K562 (cell line): Measurements from ENCODE around the gene WASF2. TPM values are rescaled to one million over a fixed set of nuclear protein-coding genes. Genes with fewer than 3 reads are reported as not detected.
"Not testable (repeated sequence)": the region's sequence is repeated elsewhere in the genome, so short reads cannot be mapped to it uniquely, and the experiment has no call there.

Source experiments
- ATAC-seq: fragments of 200-7000 bp; cut with Tn5 transposase; 3 replicates; pipeline ENCODE4 v1.9.1; 2020; ENCODE audit warnings: moderate library complexity
- BruUV-seq: library from RNA; stranded (reverse); fragments of 400-500 nt; replicated peaks from 2 replicates; lab custom pipeline; 2021; lab: Mats Ljungman, UMichigan
- CTCF ChIA-PET: fragments of 300-600 bp; formaldehyde crosslinking; extraction: SDS; loops from one replicate; lab custom pipeline; 2021; ENCODE audit warnings: low intra/inter-chr PET ratio; lab: Yijun Ruan, JAX
- POLR2A ChIA-PET: fragments of 300-600, 350-650 bp; sonication (Branson Sonifier 250); formaldehyde crosslinking; extraction: SDS; loops from one replicate; lab custom pipeline; 2021; ENCODE audit warnings: antibody characterized with exemption, inconsistent platforms; lab: Yijun Ruan, JAX
- DNase-seq, 4 experiments: peaks; one replicate each; pipeline versions ENCODE4 v3.0.0 to v3.0.0-alpha.2; 2011 to 2018; ENCODE audit warnings: low spot score in 3 of 4, mixed read lengths in 3 of 4; ENCODE audit errors: extremely low read depth in 1 of 4
- FAIRE-seq: peaks from 2 replicates; lab custom pipeline; 2011; peaks lifted over from hg19 to GRCh38; lab: Jason Lieb, UNC
- H2AFZ ChIP-seq: 2 replicates; pipeline ENCODE4 v1.6.0; 2011; ENCODE audit warnings: low read depth, low read length, control low read depth, inconsistent platforms
- H3K27ac ChIP-seq: fragments of 200-600 bp; 3 replicates; pipeline ENCODE4 v1.8.0; 2011; ENCODE audit warnings: low read depth, mild to moderate bottlenecking, control low read depth, inconsistent platforms, low read length, moderate library complexity, mixed read lengths; ENCODE audit errors: extremely low read depth
- H3K27me3 ChIP-seq, 2 experiments: fragments of 300-600 bp in 1 of 2; 2 replicates in 1 of 2; 3 replicates in 1 of 2; pipeline versions ENCODE4 v1.6.0 to v1.8.0; 2011; ENCODE audit warnings: inconsistent platforms in 2 of 2, low read length in 2 of 2, mild to moderate bottlenecking in 1 of 2, mixed read lengths in 1 of 2, moderate library complexity in 1 of 2; ENCODE audit not compliant: control insufficient read depth in 2 of 2, insufficient read depth in 2 of 2
- H3K36me3 ChIP-seq: fragments of 300-600 bp; 3 replicates; pipeline ENCODE4 v1.8.0; 2011; ENCODE audit warnings: mild to moderate bottlenecking, low read length, inconsistent platforms; ENCODE audit not compliant: control insufficient read depth, insufficient read depth
- H3K4me1 ChIP-seq, 2 experiments: fragments of 200-600 bp in 1 of 2; replicated peaks in 1 of 2; 2 replicates in 1 of 2; 3 replicates in 1 of 2; pipeline versions ENCODE4 v1.5.1 to v1.8.0; 2011; ENCODE audit warnings: inconsistent platforms in 2 of 2, low read length in 2 of 2, mild to moderate bottlenecking in 1 of 2, mixed read lengths in 1 of 2, moderate library complexity in 1 of 2; ENCODE audit not compliant: control insufficient read depth in 2 of 2, insufficient read depth in 2 of 2
- H3K4me2 ChIP-seq: 2 replicates; pipeline ENCODE4 v1.6.1; 2011; ENCODE audit warnings: low read length, control low read depth, inconsistent platforms, mixed read lengths; ENCODE audit not compliant: insufficient read depth
- H3K4me3 ChIP-seq: fragments of 200-600 bp; sonication (generic), shearing (Covaris generic); 2 replicates; pipeline ENCODE4 v1.5.1; 2016; ENCODE audit warnings: control low read depth, inconsistent platforms
- H3K79me2 ChIP-seq: fragments of 200-600 bp; 3 replicates; pipeline ENCODE4 v1.8.0; 2011; ENCODE audit warnings: low read length, inconsistent platforms; ENCODE audit not compliant: control insufficient read depth, insufficient read depth
- H3K9ac ChIP-seq, 2 experiments: 2 replicates each; pipeline versions ENCODE4 v1.6.0 to v1.6.1; 2011; ENCODE audit warnings: low read depth in 2 of 2, low read length in 2 of 2, control low read depth in 1 of 2, inconsistent platforms in 1 of 2, mild to moderate bottlenecking in 1 of 2, mixed read lengths in 1 of 2; ENCODE audit not compliant: insufficient read depth in 1 of 2
- H3K9me1 ChIP-seq: one replicate; pipeline ENCODE4 v1.6.0; 2011; ENCODE audit warnings: inconsistent platforms, mild to moderate bottlenecking, low read length, moderate library complexity; ENCODE audit not compliant: control insufficient read depth, insufficient read depth
- H3K9me3 ChIP-seq: replicated peaks from 2 replicates; pipeline ENCODE4 v1.5.1; 2011; ENCODE audit warnings: low read depth, low read length, inconsistent platforms; ENCODE audit not compliant: control insufficient read depth, insufficient read depth
- H4K20me1 ChIP-seq: replicated peaks from 2 replicates; pipeline ENCODE4 v1.6.1; 2011; ENCODE audit warnings: low read length, inconsistent platforms, mixed read lengths; ENCODE audit not compliant: control insufficient read depth, insufficient read depth
- HMGXB4 ChIP-seq: sonication (generic); formaldehyde crosslinking; IDR thresholded peaks from 2 replicates; pipeline ENCODE4 v1.8.1; 2023; ENCODE audit warnings: mild to moderate bottlenecking, missing genetic modification reagents
- WGBS: fragments of 100-300 bp; shearing (Covaris generic); methylation state at CpG from one replicate; pipeline ENCODE4 v1.1.6; 2016; ENCODE audit warnings: low coverage, mixed read lengths; ENCODE audit not compliant: insufficient coverage; ENCODE audit errors: missing lambda C conversion rate; 5-methylcytosine and 5-hydroxymethylcytosine counted together
- in situ Hi-C: fragments of 300-500 bp; cut with MboI; formaldehyde crosslinking; loops from 4 replicates; pipeline ENCODE4 v1.15.0; 2018; ENCODE audit warnings: inconsistent platforms, mixed read lengths
- intact Hi-C: fragments of 100-400 bp; cut with micrococcal nuclease; formaldehyde crosslinking; loops from 2 replicates; pipeline ENCODE4 v1.14.2; 2022
- polyA plus RNA-seq, 8 experiments: library from polyadenylated mRNA; depleted of rRNA in 4 of 8; stranded (reverse) in 5 of 8; unstranded in 3 of 8; fragments of >200 nt; fragmentation: Nextera tagmentation in 2 of 8; fragmentation: Illumina TruSeq in 1 of 8; extraction: Ambion mirVana in 2 of 8; extraction: Trizol in 1 of 8; gene quantifications; 2 replicates each; pipeline versions ENCODE4 v1.2.1 to v1.2.3, GENCODE V29; 2011 to 2014; ENCODE audit warnings: inconsistent platforms in 1 of 8, missing spikeins in 1 of 8
- total RNA-seq, 7 experiments: library from RNA; depleted of rRNA in 6 of 7; stranded (reverse); fragments of >200 nt in 6 of 7; fragmentation: Illumina TruSeq in 2 of 7; extraction: Trizol in 2 of 7; gene quantifications; 2 replicates each; pipeline versions ENCODE4 v1.2.1 to v1.2.3, GENCODE V29; 2011 to 2021; ENCODE audit warnings: low replicate concordance in 1 of 7

WASF2 gene
- total and polyA plus RNA-seq, 9 of the 15 experiments (the other 6 are each of a cell fraction or from before 2014, with no cell fraction given) = 8.2 to 163 (median 31.2) TPM

- TF ChIP-seq HMGXB4 (CRISPR knock-in tag) = no peak
These were observed 16.2 kb downstream of the WASF2 start (continued) for GRCh38 chr1:27473755-27474154.

GRCh38 chr1:27472098-27472497, 17.9 kb downstream of the WASF2 start:
- Histone ChIP-seq H4K20me1 (peaks cover 19% of the 10 kb centered on the region; the same call in 1 of the 2 replicates), H3K79me2 (peaks cover 97% of the 10 kb centered on the region), H3K36me3 (peaks cover 26% of the 10 kb centered on the region)
- CTCF ChIA-PET, H3K9me3 ChIP-seq, H3K9me1 ChIP-seq, in situ Hi-C loops, H3K9ac ChIP-seq, H3K4me2 ChIP-seq, ATAC-seq, FAIRE-seq, H3K4me1 ChIP-seq, BruUV-seq, H3K27ac ChIP-seq, H3K27me3 ChIP-seq, intact Hi-C loops, DNase-seq, H3K4me3 ChIP-seq, H2AFZ ChIP-seq: not testable (repeated sequence)
- POLR2A ChIA-PET = interaction anchor here (0.6 to 2.1 kb wide), 4 partner anchors 10 to 686 kb away, joined by 3 to 5 read pairs (median 4); partner anchors contain the start of gene WASF2
- WGBS = 94% methylated on average over 7 of the region's 7 CpGs
